CD4-positive, alpha-beta T cell treated with Interleukin-2 at 100 ng/mL for 4 hours (primary cell): ENCODE measurements around the gene POLG.

ENCODE experiments used
- DNase-seq: peaks from one replicate; pipeline ENCODE4 v3.0.0-alpha.2; 2020; ENCODE audit warnings: low spot score

The POLG gene

GRCh38 chr15:89326316-89326715 is 8.3 kb downstream of the POLG start:
- no peak for DNase-seq

GRCh38 chr15:89325039-89325803 is 9.4 kb downstream of the POLG start:
- no peak for DNase-seq

GRCh38 chr15:89323825-89324224 is 10.8 kb downstream of the POLG start:
- DNase-seq = no peak

DNA sequence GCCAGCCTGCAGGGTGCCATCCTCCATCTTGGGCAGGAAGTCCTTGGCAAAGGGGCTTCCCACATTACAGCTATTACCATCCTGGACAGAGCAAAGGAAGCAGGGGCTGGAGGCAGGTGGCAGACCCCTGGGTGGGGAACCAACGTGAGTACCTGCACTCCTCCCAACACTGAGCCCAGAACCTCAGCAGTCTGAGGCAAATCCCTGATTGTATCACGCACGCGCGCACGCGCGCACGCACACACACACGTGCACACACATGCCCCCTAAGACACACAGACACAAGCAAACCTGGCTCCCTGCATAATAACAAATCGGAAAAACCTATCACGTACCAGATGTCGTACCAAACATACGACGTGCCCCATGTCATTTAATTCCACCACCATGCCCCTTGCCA is 11.8 kb downstream of the POLG start:
- no peak for DNase-seq

DNA sequence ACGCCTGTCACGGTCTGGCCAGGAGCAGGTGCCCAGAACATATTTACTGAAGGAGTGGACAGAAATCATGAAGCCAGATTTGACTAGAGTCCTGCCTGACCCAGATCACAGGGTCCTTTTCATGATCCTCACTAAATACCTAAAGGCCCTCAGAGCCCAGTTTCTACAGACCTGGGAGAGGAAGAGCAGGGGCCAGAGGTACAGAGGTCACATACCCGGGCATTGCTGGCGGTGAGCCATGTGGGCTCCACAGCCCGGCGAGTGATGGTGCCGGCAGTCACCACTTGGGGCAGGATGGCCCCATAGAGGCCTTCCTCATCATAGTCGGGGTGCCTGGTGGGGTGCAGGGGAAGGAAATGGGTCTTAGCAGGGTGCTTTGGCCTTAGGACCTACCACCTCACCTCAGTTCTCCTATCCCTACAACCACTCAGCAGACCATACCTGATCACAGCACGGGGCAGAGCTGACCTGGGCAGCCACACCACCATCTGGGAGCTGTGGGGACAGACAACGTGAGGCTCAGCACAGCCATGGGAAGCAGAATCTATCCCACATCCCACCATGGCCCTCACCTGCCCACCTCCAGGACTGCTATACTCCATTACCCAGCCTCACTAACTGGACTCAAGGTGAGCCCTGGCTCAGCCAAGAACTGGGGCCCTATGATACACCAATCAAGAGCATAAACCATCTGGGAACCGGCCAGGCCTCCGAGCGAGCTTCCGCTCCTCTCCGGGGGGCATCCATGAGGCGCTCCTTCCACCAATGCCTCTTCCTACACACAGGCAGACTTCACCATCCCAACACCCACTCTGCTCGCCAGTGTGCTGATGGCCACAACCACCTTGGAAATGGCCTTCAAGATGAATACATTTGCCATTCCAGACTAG is 12.9 kb downstream of the POLG start:
- no peak for DNase-seq

GRCh38 chr15:89320200-89320599 is 14.4 kb downstream of the POLG start:
- DNase-seq = no peak

GRCh38 chr15:89319678-89320077 is 14.9 kb downstream of the POLG start:
- no peak for DNase-seq

DNA sequence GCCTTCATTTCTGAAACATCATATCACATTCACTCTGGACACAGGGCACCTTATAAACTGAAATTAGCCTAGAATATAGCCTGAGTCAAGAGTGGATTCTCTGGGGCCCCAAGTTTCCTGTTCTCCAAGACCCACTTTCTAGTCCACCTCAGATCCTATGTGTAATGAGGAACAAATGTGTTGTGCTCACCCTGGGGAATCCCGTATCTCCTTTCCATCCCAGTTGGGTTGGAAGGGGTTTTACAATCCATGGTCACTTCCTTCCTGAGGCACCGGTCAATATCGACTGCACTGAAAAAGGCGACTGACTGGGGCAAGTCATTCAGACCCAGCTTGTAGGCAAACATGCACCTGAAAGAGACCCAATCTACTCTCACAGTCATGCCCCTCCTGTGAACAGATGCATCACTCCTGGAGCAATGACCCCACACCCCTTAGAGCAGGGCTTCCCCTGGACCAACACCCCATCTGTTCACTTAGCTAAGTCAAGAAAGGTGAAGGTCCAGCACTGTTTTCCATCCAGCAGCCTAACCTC is 17.4 kb downstream of the POLG start:
- no peak for DNase-seq

GRCh38 chr15:89316504-89316903 is 18.1 kb downstream of the POLG start:
- no peak for DNase-seq

GRCh38 chr15:89315375-89315929 is 19.2 kb downstream of the POLG start:
- DNase-seq = no peak

- DNase-seq = no peak
Measured at GRCh38 chr15:89309993-89310392, 24.6 kb downstream of the POLG start.

- no peak for DNase-seq
Measured at GRCh38 chr15:89308236-89308635, 26.4 kb downstream of the POLG start.

DNA sequence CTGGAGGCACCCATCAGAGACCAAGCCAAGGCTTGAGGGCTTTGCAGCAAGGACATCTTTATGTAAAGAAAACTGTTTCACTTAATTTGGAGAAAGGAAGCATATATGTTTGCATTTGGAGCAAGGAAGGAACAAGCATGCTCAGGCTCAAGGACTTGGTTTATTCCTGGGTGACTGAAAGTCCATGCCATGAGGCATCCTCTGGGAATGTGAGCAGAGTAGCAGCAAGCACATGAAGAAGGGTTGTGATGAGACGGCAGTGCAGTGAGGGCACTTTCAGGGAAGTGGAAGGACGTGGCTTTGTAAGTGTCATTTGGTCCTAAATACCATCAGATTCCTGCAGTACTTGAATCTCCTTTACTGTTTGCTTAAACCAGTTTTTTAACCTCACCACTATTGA is 26.8 kb downstream of the POLG start:
- no peak for DNase-seq

DNA sequence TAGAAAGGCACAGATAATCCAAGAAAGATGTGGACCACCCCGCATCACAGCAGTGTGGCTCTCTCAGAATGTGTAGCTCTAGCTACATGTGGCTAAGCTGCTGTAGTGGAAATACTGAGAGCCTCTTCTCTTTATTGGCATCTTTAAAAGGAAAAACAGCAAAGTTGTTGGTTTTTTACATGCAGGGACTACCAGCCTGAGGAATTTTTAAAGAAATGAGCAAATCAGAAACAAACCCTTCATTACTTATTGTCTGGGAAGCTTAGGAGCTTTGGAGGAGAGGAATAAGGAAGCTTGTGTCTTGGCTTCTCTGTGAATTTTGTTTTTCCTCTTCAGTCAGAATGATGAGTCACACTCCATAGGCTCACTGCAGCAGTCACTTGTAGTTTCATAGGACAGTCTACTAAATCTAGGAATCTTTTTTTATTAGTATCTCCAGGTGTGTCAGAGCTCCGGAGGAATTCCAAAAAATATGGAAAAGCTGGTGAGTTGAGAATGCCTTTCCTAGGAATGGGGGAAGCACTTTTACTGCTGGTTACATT is 27.5 kb downstream of the POLG start:
- no peak for DNase-seq

- DNase-seq = no peak
Measured at GRCh38 chr15:89305395-89305794, 29.2 kb downstream of the POLG start.

- DNase-seq = no peak
Measured at GRCh38 chr15:89303986-89304385, 30.6 kb downstream of the POLG start.

GRCh38 chr15:89301304-89302089 is 33.1 kb downstream of the POLG start:
- DNase-seq = no peak

DNA sequence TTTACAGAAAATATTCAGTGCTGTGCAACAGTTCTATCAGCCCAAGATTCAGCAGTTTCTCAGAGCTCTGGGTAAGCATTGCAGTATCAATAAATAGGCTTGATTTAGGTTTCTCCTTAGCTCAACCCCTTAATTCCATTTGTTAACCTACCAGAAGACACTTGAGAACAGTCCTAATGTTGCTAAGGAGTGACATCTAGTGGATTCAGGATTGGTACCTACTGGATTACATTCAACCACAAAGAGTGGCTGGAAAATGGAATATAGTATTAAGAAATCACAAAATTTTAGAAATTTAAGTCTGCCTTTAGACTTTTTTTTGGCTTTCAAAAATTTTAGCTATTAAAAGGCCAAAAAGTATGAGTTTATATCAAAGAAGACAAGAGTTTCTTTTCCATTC is 34.7 kb downstream of the POLG start:
- DNase-seq = no peak

DNA sequence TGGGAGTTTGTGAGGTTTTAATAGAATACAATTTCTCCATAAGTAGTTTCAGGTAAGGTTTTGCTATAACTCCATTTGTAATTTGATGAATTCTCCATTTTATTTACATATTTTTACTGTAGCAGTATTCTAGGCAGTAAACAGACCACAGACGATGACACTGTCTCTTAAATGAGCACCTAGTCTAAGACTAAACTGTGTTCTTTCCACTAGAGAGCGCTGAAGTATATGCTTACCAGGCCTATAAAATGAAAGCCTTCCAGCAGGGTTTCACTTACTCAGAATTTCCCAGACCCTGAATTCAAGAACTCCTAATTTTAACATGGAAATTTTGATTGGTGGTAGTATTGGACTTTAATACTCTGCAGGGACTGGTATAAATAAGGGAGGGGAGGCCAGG is 41.6 kb downstream of the POLG start:
- no peak for DNase-seq

DNA sequence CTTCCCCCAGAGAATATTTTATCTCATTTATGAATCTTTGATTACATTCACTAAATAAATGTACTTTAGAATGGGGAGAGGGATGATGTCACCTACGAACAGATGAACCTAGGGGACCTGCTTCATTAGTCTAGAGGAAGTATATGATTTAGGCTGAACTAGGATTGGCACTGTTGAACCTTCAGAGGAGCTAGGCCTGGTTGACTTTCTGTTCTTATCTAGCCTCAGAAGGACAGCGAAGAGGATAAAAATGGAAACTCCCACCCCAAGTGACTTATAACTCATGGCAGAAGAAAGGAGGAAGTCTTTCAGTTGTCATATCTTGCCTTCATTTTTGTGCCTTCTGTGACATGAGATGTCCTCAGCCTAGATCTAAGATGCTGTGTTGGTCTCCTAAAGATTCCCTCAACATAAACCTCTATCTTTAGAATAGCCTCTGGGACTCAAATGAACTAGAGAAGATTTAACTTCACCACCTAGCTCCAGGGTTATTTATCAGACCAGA is 42.6 kb downstream of the POLG start:
- no peak for DNase-seq

DNA sequence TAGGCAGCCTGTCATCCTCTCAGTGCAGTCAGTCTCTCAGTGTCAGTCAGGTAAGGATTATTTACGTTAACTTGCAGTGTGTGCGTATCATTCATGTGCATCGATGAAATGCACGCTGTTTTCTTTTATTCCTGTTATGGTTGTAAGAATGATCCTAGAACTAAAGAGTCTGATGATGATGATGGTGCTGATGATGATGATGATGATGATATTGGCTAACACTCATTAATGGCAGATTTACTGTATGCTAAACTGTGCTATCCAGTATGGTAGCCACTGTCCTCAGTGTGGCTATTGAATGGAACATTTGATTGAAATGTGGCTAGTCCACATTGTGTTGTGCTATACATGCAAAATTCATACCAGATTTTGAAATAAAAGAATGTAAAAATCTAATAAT is 51.4 kb downstream of the POLG start:
- no peak for DNase-seq

DNA sequence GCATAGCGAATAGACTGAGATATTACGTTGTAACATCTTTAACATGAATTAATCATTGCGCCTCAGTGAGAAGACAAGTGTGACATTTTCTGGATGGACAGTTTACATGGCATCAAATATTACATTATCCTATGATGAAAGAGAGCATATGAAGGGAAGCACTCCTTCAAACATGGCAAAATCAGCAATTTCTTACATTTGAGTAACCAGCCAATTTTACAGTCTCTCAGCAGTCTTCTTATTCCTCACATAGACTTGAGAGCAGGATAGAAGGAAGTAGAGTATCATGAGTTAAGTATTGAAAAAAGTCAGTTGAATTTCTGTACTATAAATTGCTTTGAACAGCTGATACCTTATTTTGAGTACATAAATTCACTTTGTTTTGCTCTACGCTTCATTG is 52.0 kb downstream of the POLG start:
- no peak for DNase-seq
